SU-DHL-6 (cell line): ENCODE data around the gene ATP13A1.

ENCODE experiments used
- H2AFZ ChIP-seq: fragments of 200-600 bp; sonication (generic); 2 replicates; pipeline ENCODE4 v1.6.1; 2014; ENCODE audit warnings: low read depth, mild to moderate bottlenecking, moderate library complexity, mixed read lengths, antibody characterized with exemption, low read length; ENCODE audit not compliant: severe bottlenecking
- H3F3A ChIP-seq: fragments of 200-600 bp; shearing (Covaris generic); 2 replicates; pipeline ENCODE4 v1.6.0; 2016; ENCODE audit warnings: antibody characterized with exemption, mild to moderate bottlenecking; ENCODE audit not compliant: insufficient read depth
- H3K27ac ChIP-seq: fragments of 200-600 bp; sonication (generic); 2 replicates; pipeline ENCODE4 v1.5.1; 2016; ENCODE audit warnings: low read depth, mild to moderate bottlenecking, low read length, moderate library complexity, mixed read lengths
- H3K27me3 ChIP-seq: fragments of 200-600 bp; sonication (generic), shearing (Covaris generic); 2 replicates; pipeline ENCODE4 v1.6.0; 2014; ENCODE audit warnings: mild to moderate bottlenecking, low read length
- H3K36me3 ChIP-seq: fragments of 200-600 bp; sonication (generic); 2 replicates; pipeline ENCODE4 v1.6.1; 2014; ENCODE audit warnings: mild to moderate bottlenecking, low read length, mixed read lengths
- H3K4me2 ChIP-seq: fragments of 300-600, 200-600 bp; shearing (Covaris generic), sonication (generic); 2 replicates; pipeline ENCODE4 v1.6.0; 2014; ENCODE audit warnings: low read length, low read depth, mild to moderate bottlenecking; ENCODE audit not compliant: poor library complexity, severe bottlenecking
- H3K4me3 ChIP-seq: fragments of 200-600 bp; sonication (generic); 2 replicates; pipeline ENCODE4 v1.5.1; 2014; ENCODE audit warnings: antibody characterized with exemption, low read length, mild to moderate bottlenecking, mixed read lengths; ENCODE audit not compliant: insufficient read depth, poor library complexity, severe bottlenecking
- H3K79me2 ChIP-seq: fragments of 200-600 bp; sonication (generic); 2 replicates; pipeline ENCODE4 v1.6.1; 2014; ENCODE audit warnings: mild to moderate bottlenecking, low read length, moderate library complexity; ENCODE audit not compliant: insufficient read depth
- H3K9ac ChIP-seq: fragments of 200-600 bp; sonication (generic); 2 replicates; pipeline ENCODE4 v1.7.0; 2014; ENCODE audit warnings: mild to moderate bottlenecking, low read length
- H3K9me2 ChIP-seq: fragments of 200-600 bp; sonication (generic); replicated peaks from 2 replicates; pipeline ENCODE4 v1.6.1; 2014; ENCODE audit warnings: low read length; ENCODE audit not compliant: insufficient read depth
- H3K9me3 ChIP-seq: fragments of 200-600 bp; sonication (generic); 2 replicates; pipeline ENCODE4 v1.6.1; 2014; ENCODE audit warnings: low read length, mixed read lengths; ENCODE audit not compliant: insufficient read depth
- H4K20me1 ChIP-seq: fragments of 200-600 bp; sonication (generic); 2 replicates; pipeline ENCODE4 v1.6.1; 2014; ENCODE audit warnings: low read depth, mild to moderate bottlenecking, antibody characterized with exemption, low read length, moderate library complexity, mixed read lengths
- EZH2phosphoT487 ChIP-seq: fragments of 200-600 bp; sonication (generic), shearing (Covaris generic); conservative IDR thresholded peaks from 2 replicates; pipeline ENCODE4 v1.6.1; 2018; ENCODE audit warnings: mild to moderate bottlenecking, antibody characterized with exemption, low read length, moderate library complexity, mixed read lengths
- TF ChIP-seq, protein P1 (sequence below): fragments of 200-600 bp; sonication (generic); IDR thresholded peaks from one replicate; pipeline ENCODE4 v1.5.1; 2017; ENCODE audit warnings: antibody characterized with exemption, mild to moderate bottlenecking, low read length, moderate library complexity; ENCODE audit not compliant: insufficient read depth, poor library complexity, severe bottlenecking

The ATP13A1 gene

DNA sequence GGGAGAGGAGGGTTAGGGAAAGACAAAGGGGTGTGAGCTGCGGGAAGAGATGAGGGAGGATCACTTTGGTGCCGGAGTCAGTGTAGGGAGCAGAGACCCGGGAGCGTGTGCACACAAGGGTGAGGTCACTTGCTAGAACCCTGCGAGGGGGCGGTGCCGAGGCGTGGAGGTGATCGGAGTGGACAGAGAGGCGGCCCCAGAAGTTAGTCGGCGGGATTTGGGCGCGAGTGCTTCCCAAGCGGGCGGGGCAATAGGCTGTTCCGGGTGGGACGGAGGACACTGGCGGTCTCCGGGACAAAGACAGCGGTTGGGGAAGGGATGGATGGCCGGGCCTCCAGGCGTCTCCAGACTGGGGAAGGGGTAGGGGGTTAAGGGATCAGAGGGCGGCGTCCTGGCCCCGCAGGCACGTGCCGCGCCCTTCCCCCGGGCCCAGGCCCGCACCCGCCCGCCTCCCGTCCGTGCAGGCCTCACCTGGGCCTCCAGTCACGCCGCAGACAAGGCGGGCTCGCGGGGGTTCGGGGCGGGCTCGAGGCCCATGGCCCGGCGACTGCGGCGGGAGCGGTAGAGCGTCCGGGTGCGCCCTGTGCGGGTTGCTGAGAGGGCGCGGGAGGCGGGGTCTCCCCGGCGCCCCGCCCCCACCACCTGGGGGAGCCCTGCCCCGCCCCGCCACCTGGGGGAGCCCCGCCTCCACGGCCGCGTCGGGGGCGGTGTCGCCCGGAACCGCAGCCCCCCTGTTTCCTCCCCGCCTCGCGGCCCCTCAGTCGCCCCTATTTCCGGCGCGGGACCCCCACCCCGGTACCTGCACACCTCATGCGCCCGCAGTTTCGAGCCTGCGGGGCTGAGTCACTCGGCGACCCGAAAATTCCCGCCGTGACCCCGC lies 35.6 kb downstream of the ATP13A1 start, which contains the start of gene LPAR2:
TSS of gene LPAR2 (minus strand) at position 600 of the 880 bp plus-strand sequence. CDS start 945 bp downstream, outside the sequence.
- H4K20me1 ChIP-seq = no peaks in the 10 kb centered on the region
- H3K4me3 ChIP-seq = peak within 1 kb of the TSS; percentile 66
- H2AFZ ChIP-seq = peak within 1 kb of the TSS; percentile 70
- TF ChIP-seq EZH2phosphoT487 = no peak
- TF ChIP-seq, protein P1, sequence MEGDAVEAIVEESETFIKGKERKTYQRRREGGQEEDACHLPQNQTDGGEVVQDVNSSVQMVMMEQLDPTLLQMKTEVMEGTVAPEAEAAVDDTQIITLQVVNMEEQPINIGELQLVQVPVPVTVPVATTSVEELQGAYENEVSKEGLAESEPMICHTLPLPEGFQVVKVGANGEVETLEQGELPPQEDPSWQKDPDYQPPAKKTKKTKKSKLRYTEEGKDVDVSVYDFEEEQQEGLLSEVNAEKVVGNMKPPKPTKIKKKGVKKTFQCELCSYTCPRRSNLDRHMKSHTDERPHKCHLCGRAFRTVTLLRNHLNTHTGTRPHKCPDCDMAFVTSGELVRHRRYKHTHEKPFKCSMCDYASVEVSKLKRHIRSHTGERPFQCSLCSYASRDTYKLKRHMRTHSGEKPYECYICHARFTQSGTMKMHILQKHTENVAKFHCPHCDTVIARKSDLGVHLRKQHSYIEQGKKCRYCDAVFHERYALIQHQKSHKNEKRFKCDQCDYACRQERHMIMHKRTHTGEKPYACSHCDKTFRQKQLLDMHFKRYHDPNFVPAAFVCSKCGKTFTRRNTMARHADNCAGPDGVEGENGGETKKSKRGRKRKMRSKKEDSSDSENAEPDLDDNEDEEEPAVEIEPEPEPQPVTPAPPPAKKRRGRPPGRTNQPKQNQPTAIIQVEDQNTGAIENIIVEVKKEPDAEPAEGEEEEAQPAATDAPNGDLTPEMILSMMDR = no peak
- no peaks in the 10 kb centered on the region for H3K79me2 ChIP-seq
- H3K27ac ChIP-seq = peak within 1 kb of the TSS; percentile 66
- no peaks in the 10 kb centered on the region for H3K9me2 ChIP-seq
- H3F3A ChIP-seq = peaks cover 11% of the 10 kb centered on the region; the same call in 1 of the 2 replicates
- no peaks in the 10 kb centered on the region for H3K9me3 ChIP-seq
- peak within 1 kb of the TSS; percentile 71 for H3K4me2 ChIP-seq
- peak within 1 kb of the TSS; percentile 83 for H3K9ac ChIP-seq
- no peaks in the 10 kb centered on the region for H3K27me3 ChIP-seq
- H3K36me3 ChIP-seq = no peaks in the 10 kb centered on the region

DNA sequence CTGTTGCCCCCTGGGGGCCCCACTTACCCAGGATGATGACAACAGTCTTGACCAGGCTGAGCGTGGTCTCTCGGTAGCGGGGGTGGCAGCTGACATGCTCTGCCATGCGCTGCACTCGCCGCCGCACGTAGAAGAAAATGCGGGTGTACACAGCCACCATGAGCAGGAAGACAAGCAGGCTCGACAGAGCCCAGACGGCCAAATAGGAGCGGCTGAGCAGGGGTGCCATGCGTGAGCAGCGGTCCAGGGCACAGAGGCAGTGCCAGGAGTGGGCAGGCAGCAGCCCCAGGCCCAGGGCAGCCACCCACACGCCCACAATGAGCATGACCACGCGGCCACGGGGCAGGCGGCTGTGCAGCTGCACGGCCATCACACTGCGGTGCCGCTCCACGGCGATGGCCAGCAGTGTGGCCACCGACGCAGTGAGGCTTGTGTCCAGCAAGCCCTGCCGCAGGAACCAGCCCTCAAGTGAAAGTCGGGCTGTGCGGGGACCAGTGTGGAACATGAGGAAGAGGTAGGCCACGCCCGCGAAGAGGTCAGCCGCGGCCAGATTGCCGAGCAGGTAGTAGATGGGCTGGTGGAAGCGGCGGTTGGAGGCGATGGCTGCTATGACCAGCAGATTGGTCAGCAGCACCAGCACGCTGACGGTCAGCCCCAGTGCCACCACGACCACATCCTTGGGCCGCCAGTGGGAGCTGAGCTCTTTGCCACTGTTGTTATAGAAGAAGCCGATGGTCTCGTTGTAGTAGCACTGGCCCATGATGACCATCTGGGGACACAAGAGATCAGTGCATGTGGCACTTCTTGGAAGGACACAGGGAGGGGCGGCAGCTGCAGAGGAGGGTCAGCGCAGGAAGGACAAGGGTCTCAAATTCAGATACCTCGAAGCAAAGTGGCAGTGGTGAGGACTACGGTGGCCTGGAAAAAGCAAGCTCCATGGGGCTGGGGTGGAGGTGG lies 36.7 kb downstream of the ATP13A1 start:
- Histone ChIP-seq H3K27ac (peak overlapping the region; percentile 66), H2AFZ (no peak overlapping the region)
- no peak for TF ChIP-seq EZH2phosphoT487
- TF ChIP-seq, protein P1 = no peak

DNA sequence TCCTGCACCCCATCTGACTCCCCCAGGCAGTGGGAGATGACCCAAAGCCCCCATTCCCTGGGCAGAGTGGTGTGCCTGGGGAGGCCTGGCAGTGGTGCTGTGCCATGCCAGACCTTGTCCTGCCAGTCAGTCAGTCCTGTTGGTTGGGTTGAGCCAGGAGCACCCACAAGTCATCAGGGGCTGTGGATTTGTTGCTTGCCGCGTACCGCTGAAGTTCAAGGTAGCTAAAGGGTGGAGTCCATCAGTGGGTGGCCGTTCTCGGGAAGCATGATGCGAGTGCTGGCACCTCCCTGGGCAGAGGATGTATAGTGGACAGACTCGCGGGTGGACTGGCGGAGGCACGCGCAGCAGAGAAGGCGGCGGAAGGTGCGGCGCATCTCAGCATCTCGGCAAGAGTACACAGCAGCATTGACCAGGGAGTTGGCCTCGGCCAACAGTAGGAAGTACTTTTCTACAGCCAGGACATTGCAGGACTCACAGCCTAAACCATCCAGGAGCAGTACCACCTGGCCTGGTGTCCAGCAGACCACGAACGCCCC lies 39.4 kb downstream of the ATP13A1 start:
- no peak overlapping the region for H3K9ac ChIP-seq
- H3K27ac ChIP-seq = no peak overlapping the region
- no peaks in the 10 kb centered on the region for H4K20me1 ChIP-seq
- H3K36me3 ChIP-seq = no peaks in the 10 kb centered on the region
- H3F3A ChIP-seq = peaks cover 7% of the 10 kb centered on the region; the same call in 1 of the 2 replicates
- no peak for TF ChIP-seq EZH2phosphoT487
- TF ChIP-seq, protein P1 = no peak
- H3K9me3 ChIP-seq = no peaks in the 10 kb centered on the region
- no peak overlapping the region for H2AFZ ChIP-seq
- H3K9me2 ChIP-seq = no peaks in the 10 kb centered on the region
- no peak overlapping the region for H3K4me3 ChIP-seq
- no peak overlapping the region for H3K4me2 ChIP-seq
- no peaks in the 10 kb centered on the region for H3K27me3 ChIP-seq
- H3K79me2 ChIP-seq = no peaks in the 10 kb centered on the region

More for the DNA sequence above, 36.7 kb downstream of the ATP13A1 start:
- Histone ChIP-seq H3K4me3 (peak overlapping the region; percentile 66), H4K20me1 (no peaks in the 10 kb centered on the region), H3K36me3 (no peaks in the 10 kb centered on the region), H3F3A (peaks cover 11% of the 10 kb centered on the region; the same call in 1 of the 2 replicates), H3K4me2 (peak overlapping the region; percentile 71), H3K27me3 (no peaks in the 10 kb centered on the region), H3K79me2 (no peaks in the 10 kb centered on the region), H3K9ac (peak overlapping the region; percentile 83), H3K9me2 (no peaks in the 10 kb centered on the region), H3K9me3 (no peaks in the 10 kb centered on the region)
